ENCODE measurements around the gene FRMD4B.
"Not testable (repeated sequence)": the region's sequence is repeated elsewhere in the genome, so short reads cannot be mapped to it uniquely, and the experiment has no call there.

The FRMD4B gene

GRCh38 chr3:69325151-69325550 lies 60.7 kb downstream of the FRMD4B start:
- Histone ChIP-seq H3K27me3 (ENCODE audit: insufficient read depth, low read length, poor library complexity, severe bottlenecking) (no peaks in the 10 kb centered on the region), H3K4me3 (ENCODE audit: low read length, poor library complexity, severe bottlenecking) (no peak overlapping the region), H3K4me2 (ENCODE audit: low read depth, low read length, poor library complexity, severe bottlenecking) (no peak overlapping the region), H3F3A (ENCODE audit: low read depth) (no peaks in the 10 kb centered on the region), H3K36me3 (ENCODE audit: insufficient read depth, low read length) (no peaks in the 10 kb centered on the region), H3K9me2 (replicated peaks; ENCODE audit: low read depth, low read length) (no peaks in the 10 kb centered on the region), H3K4me1 (ENCODE audit: insufficient read depth, low read length, poor library complexity, severe bottlenecking) (no peaks in the 10 kb centered on the region), H3K9ac (ENCODE audit: low read depth, low read length, poor library complexity, severe bottlenecking) (no peak overlapping the region), H3K9me3 (ENCODE audit: insufficient read depth, low read depth, low read length) (no peaks in the 10 kb centered on the region), H2AFZ (ENCODE audit: low read length) (no peak overlapping the region), H4K20me1 (ENCODE audit: insufficient read depth, low read length, poor library complexity, severe bottlenecking) (no peaks in the 10 kb centered on the region), H3K79me2 (ENCODE audit: insufficient read depth, low read length) (no peaks in the 10 kb centered on the region)
- TF ChIP-seq, protein P1, sequence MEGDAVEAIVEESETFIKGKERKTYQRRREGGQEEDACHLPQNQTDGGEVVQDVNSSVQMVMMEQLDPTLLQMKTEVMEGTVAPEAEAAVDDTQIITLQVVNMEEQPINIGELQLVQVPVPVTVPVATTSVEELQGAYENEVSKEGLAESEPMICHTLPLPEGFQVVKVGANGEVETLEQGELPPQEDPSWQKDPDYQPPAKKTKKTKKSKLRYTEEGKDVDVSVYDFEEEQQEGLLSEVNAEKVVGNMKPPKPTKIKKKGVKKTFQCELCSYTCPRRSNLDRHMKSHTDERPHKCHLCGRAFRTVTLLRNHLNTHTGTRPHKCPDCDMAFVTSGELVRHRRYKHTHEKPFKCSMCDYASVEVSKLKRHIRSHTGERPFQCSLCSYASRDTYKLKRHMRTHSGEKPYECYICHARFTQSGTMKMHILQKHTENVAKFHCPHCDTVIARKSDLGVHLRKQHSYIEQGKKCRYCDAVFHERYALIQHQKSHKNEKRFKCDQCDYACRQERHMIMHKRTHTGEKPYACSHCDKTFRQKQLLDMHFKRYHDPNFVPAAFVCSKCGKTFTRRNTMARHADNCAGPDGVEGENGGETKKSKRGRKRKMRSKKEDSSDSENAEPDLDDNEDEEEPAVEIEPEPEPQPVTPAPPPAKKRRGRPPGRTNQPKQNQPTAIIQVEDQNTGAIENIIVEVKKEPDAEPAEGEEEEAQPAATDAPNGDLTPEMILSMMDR (conservative IDR thresholded peaks at IDR 0.05; ENCODE audit: low read length) = no peak
- no peak for TF ChIP-seq EZH2phosphoT487 (IDR thresholded peaks at IDR 0.05; ENCODE audit: borderline replicate concordance)

DNA sequence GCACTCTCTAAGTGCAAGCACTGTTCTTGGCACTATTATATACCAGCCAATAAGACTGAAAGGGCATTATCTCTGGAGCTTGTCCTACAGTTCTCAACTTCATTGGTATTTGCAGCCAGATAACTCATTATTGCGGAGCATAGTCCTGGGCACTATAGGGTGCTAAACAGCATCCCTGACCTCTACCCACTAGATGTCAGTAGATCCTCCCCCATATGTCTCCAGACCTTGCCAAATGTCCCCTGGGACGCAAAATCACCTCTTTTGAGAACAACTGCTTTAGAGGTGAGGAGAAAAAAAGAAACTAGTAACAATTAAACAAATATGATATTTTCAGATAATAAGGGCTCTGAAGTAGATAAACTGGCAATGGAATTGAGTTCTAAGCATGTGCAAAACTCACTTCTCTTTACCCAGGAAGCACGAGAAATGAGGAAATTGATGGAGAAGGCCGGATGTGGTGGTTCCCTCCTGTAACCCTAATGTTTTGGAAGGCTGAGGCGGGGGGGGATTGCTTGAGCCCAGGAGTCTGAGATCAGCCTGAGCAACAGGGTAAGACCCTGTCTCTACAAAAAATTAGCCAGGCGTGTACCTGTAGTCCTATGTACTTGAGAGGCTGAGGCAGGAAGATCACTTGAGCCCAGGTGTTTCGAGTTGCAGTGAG lies 61.4 kb downstream of the FRMD4B start:
- Histone ChIP-seq H3K9me2 (replicated peaks; ENCODE audit: low read depth, low read length) (no peaks in the 10 kb centered on the region), H3K9ac (ENCODE audit: low read depth, low read length, poor library complexity, severe bottlenecking) (no peak overlapping the region), H3K4me2 (ENCODE audit: low read depth, low read length, poor library complexity, severe bottlenecking) (no peak overlapping the region), H3K79me2 (ENCODE audit: insufficient read depth, low read length) (no peaks in the 10 kb centered on the region), H3K9me3 (ENCODE audit: insufficient read depth, low read depth, low read length) (no peaks in the 10 kb centered on the region), H2AFZ (ENCODE audit: low read length) (no peak overlapping the region), H3K4me3 (ENCODE audit: low read length, poor library complexity, severe bottlenecking) (no peak overlapping the region), H3K36me3 (ENCODE audit: insufficient read depth, low read length) (no peaks in the 10 kb centered on the region), H3F3A (ENCODE audit: low read depth) (no peaks in the 10 kb centered on the region), H3K4me1 (ENCODE audit: insufficient read depth, low read length, poor library complexity, severe bottlenecking) (no peaks in the 10 kb centered on the region), H3K27me3 (ENCODE audit: insufficient read depth, low read length, poor library complexity, severe bottlenecking) (no peaks in the 10 kb centered on the region), H4K20me1 (ENCODE audit: insufficient read depth, low read length, poor library complexity, severe bottlenecking) (no peaks in the 10 kb centered on the region)
- no peak for TF ChIP-seq EZH2phosphoT487 (IDR thresholded peaks at IDR 0.05; ENCODE audit: borderline replicate concordance)
- TF ChIP-seq, protein P1 (conservative IDR thresholded peaks at IDR 0.05; ENCODE audit: low read length) = peak; percentile 74

- TF ChIP-seq, protein P1 (conservative IDR thresholded peaks at IDR 0.05; ENCODE audit: low read length) = no peak
- TF ChIP-seq EZH2phosphoT487 (IDR thresholded peaks at IDR 0.05; ENCODE audit: borderline replicate concordance) = no peak
- H3K4me1 ChIP-seq (ENCODE audit: insufficient read depth, low read length, poor library complexity, severe bottlenecking) = no peaks in the 10 kb centered on the region
- no peaks in the 10 kb centered on the region for H3F3A ChIP-seq (ENCODE audit: low read depth)
- no peaks in the 10 kb centered on the region for H3K79me2 ChIP-seq (ENCODE audit: insufficient read depth, low read length)
- H3K36me3 ChIP-seq (ENCODE audit: insufficient read depth, low read length) = no peaks in the 10 kb centered on the region
- no peak overlapping the region for H3K4me2 ChIP-seq (ENCODE audit: low read depth, low read length, poor library complexity, severe bottlenecking)
- no peak overlapping the region for H2AFZ ChIP-seq (ENCODE audit: low read length)
- no peaks in the 10 kb centered on the region for H3K9me3 ChIP-seq (ENCODE audit: insufficient read depth, low read depth, low read length)
- H3K4me3 ChIP-seq (ENCODE audit: low read length, poor library complexity, severe bottlenecking) = no peak overlapping the region
- no peaks in the 10 kb centered on the region for H3K27me3 ChIP-seq (ENCODE audit: insufficient read depth, low read length, poor library complexity, severe bottlenecking)
- H3K9ac ChIP-seq (ENCODE audit: low read depth, low read length, poor library complexity, severe bottlenecking) = no peak overlapping the region
- no peaks in the 10 kb centered on the region for H4K20me1 ChIP-seq (ENCODE audit: insufficient read depth, low read length, poor library complexity, severe bottlenecking)
- no peaks in the 10 kb centered on the region for H3K9me2 ChIP-seq (replicated peaks; ENCODE audit: low read depth, low read length)
Measured at GRCh38 chr3:69323941-69324340, 61.9 kb downstream of the FRMD4B start.

- H3K4me1 ChIP-seq (ENCODE audit: insufficient read depth, low read length, poor library complexity, severe bottlenecking); H3K4me2 ChIP-seq (ENCODE audit: low read depth, low read length, poor library complexity, severe bottlenecking); H3K9me2 ChIP-seq (replicated peaks; ENCODE audit: low read depth, low read length); H3K27me3 ChIP-seq (ENCODE audit: insufficient read depth, low read length, poor library complexity, severe bottlenecking); H2AFZ ChIP-seq (ENCODE audit: low read length); H3K9me3 ChIP-seq (ENCODE audit: insufficient read depth, low read depth, low read length); H3F3A ChIP-seq (ENCODE audit: low read depth); H4K20me1 ChIP-seq (ENCODE audit: insufficient read depth, low read length, poor library complexity, severe bottlenecking); H3K9ac ChIP-seq (ENCODE audit: low read depth, low read length, poor library complexity, severe bottlenecking); H3K4me3 ChIP-seq (ENCODE audit: low read length, poor library complexity, severe bottlenecking); H3K79me2 ChIP-seq (ENCODE audit: insufficient read depth, low read length); H3K36me3 ChIP-seq (ENCODE audit: insufficient read depth, low read length): not testable (repeated sequence)
Measured at GRCh38 chr3:69322512-69322911, 63.4 kb downstream of the FRMD4B start.

All from Loucy (cell line).